ENCODE results near the gene TINCR. TPM values are rescaled to one million over a fixed set of nuclear protein-coding genes. Genes with fewer than 3 reads are reported as not detected.

Gene TINCR
- total RNA-seq, 2 experiments from 2014 or later = 0.38 to 0.50 TPM

- peak; percentile 45 for ATAC-seq
- H3K4me3 Mint-ChIP-seq = no peak overlapping the region
- ChIA-PET POLR2A (interaction anchor here (0.6 to 1.6 kb wide), 5 partner anchors 9 to 101 kb away, joined by 3 to 5 read pairs (median 3); no protein-coding TSS in a partner anchor), CTCF (interaction anchor here (1.0 kb wide), 1 partner anchor 103 kb away, joined by 5 read pairs; the partner anchor contains the start of gene RPL36)
- H3K36me3 Mint-ChIP-seq (ENCODE audit: low read depth) = peaks cover 40% of the 10 kb centered on the region
- peak overlapping the region; percentile 52 for H3K27ac Mint-ChIP-seq
- H3K27me3 Mint-ChIP-seq = no peaks in the 10 kb centered on the region
- no peak for DNase-seq
- peaks cover 20% of the 10 kb centered on the region for H3K4me1 Mint-ChIP-seq (ENCODE audit: low read depth)
- intact Hi-C loops (cut with micrococcal nuclease) = no loop called here
- no peaks in the 10 kb centered on the region for H3K9me3 Mint-ChIP-seq
- no peak for TF ChIP-seq CTCF (IDR thresholded peaks at IDR 0.05)
Observed at GRCh38 chr19:5586300-5587070, 18.7 kb upstream of the TINCR start.

GRCh38 chr19:5585461-5586299 lies 17.9 kb upstream of the TINCR start:
- ChIA-PET CTCF (interaction anchor here (1.0 kb wide), 1 partner anchor 104 kb away, joined by 5 read pairs; the partner anchor contains the start of gene RPL36), POLR2A (interaction anchor here (0.7 to 1.6 kb wide), 4 partner anchors 10 to 33 kb away, joined by 3 to 5 read pairs (median 4); no protein-coding TSS in a partner anchor)
- H3K9me3 Mint-ChIP-seq = no peaks in the 10 kb centered on the region
- peak; percentile 84 for ATAC-seq
- intact Hi-C loops (cut with micrococcal nuclease) = no loop called here
- peak overlapping the region; percentile 78 for H3K27ac Mint-ChIP-seq
- no peaks in the 10 kb centered on the region for H3K27me3 Mint-ChIP-seq
- H3K4me3 Mint-ChIP-seq = peak overlapping the region; percentile 31
- peak; percentile 84 for DNase-seq
- peaks cover 20% of the 10 kb centered on the region for H3K4me1 Mint-ChIP-seq (ENCODE audit: low read depth)
- peaks cover 36% of the 10 kb centered on the region for H3K36me3 Mint-ChIP-seq (ENCODE audit: low read depth)
- TF ChIP-seq CTCF (IDR thresholded peaks at IDR 0.05) = no peak

- peaks cover 2% of the 10 kb centered on the region for H3K4me1 Mint-ChIP-seq (ENCODE audit: low read depth)
- peaks cover 4% of the 10 kb centered on the region for H3K36me3 Mint-ChIP-seq (ENCODE audit: low read depth)
- ChIA-PET POLR2A (interaction anchor here (0.5 kb wide), 1 partner anchor 326 kb away, joined by 3 read pairs; no protein-coding TSS in a partner anchor), CTCF (interaction anchor here (1.0 to 2.6 kb wide), 3 partner anchors 13 to 771 kb away, joined by 3 to 14 read pairs (median 3); no protein-coding TSS in a partner anchor)
- DNase-seq = no peak
- no peaks in the 10 kb centered on the region for H3K27me3 Mint-ChIP-seq
- ATAC-seq = no peak
- no peak overlapping the region for H3K27ac Mint-ChIP-seq
- no peak overlapping the region for H3K4me3 Mint-ChIP-seq
- H3K9me3 Mint-ChIP-seq = no peaks in the 10 kb centered on the region
- intact Hi-C loops (cut with micrococcal nuclease) = no loop called here
- no peak for TF ChIP-seq CTCF (IDR thresholded peaks at IDR 0.05)
Observed at GRCh38 chr19:5580161-5580571, 12.4 kb upstream of the TINCR start.

GRCh38 chr19:5579697-5580096 lies 11.9 kb upstream of the TINCR start:
- Mint-ChIP-seq H3K27ac (no peak overlapping the region), H3K4me1 (ENCODE audit: low read depth) (peaks cover 2% of the 10 kb centered on the region), H3K4me3 (no peak overlapping the region), H3K27me3 (no peaks in the 10 kb centered on the region), H3K36me3 (ENCODE audit: low read depth) (peaks cover 4% of the 10 kb centered on the region), H3K9me3 (no peaks in the 10 kb centered on the region)
- TF ChIP-seq CTCF (IDR thresholded peaks at IDR 0.05) = no peak
- intact Hi-C loops (cut with micrococcal nuclease) = no loop called here
- ChIA-PET CTCF (interaction anchor here (1.0 to 2.6 kb wide), 4 partner anchors 14 to 770 kb away, joined by 3 to 14 read pairs (median 3); no protein-coding TSS in a partner anchor), POLR2A (no interaction called here)
- ATAC-seq = no peak
- no peak for DNase-seq

Measured in activated CD8-positive, alpha-beta T cell treated with anti-CD3 and anti-CD28 coated beads for 36 hours (primary cell).